Mucosa of descending colon (tissue), 3 donors: ENCODE measurements around the gene ZMIZ1. TPM values are rescaled to one million over a fixed set of nuclear protein-coding genes. Genes with fewer than 3 reads are reported as not detected.

Experiments used
- ATAC-seq: fragments of 200-7000 bp; cut with Tn5 transposase; one replicate; pipeline ENCODE4 v1.9.1; 2020; ENCODE audit warnings: mild to moderate bottlenecking, moderate library complexity
- DNase-seq, 3 donors: peaks; one replicate each; pipeline ENCODE4 v3.0.0-alpha.2; 2020
- H3K36me3 ChIP-seq: fragments of 200-600 bp; one replicate; pipeline ENCODE4 v1.8.0; 2021; ENCODE audit warnings: low read depth, mild to moderate bottlenecking
- H3K4me1 ChIP-seq: fragments of 200-600 bp; one replicate; pipeline ENCODE4 v1.8.0; 2021; ENCODE audit warnings: low read depth, mild to moderate bottlenecking
- H3K4me3 ChIP-seq: fragments of 200-600 bp; one replicate; pipeline ENCODE4 v1.8.0; 2021; ENCODE audit warnings: mild to moderate bottlenecking
- H3K9me3 ChIP-seq: fragments of 200-600 bp; one replicate; pipeline ENCODE4 v1.8.0; 2021; ENCODE audit warnings: mild to moderate bottlenecking
- intact Hi-C, 2 donors: fragments of 100-400 bp; cut with DNase I in 1 of 2; cut with micrococcal nuclease in 1 of 2; formaldehyde crosslinking; loops; one replicate each; pipeline versions ENCODE4 v1.11.0 to v1.11.1; 2022; cut with DNase I, micrococcal nuclease
- total RNA-seq, 3 donors: library from RNA; stranded (reverse); fragmentation: NEBNext Ultra II Directional in 2 of 3; extraction: Animal tissue kit (Norgen Biotek cat#: 25700) in 2 of 3; gene quantifications; one replicate each; pipeline versions ENCODE4 v1.2.1 to v1.2.4, GENCODE V29; 2021 to 2023
- TF ChIP-seq, protein P1 (sequence below): fragments of 200-600 bp; IDR thresholded peaks from one replicate; pipeline ENCODE4 v1.8.0; 2022; ENCODE audit warnings: antibody characterized with exemption, mild to moderate bottlenecking
- donor health status: DM: no; HTN: no; CAD: no; lungs with moderate emphysema.
- donor health status: DM: no; HTN: no; CAD: no.
- donor health status: DM: no; HTN: yes; CAD: no.

The ZMIZ1 gene
- total RNA-seq, 3 donors from 2014 or later, result 61.4 to 103 (median 89.1) TPM

GRCh38 chr10:79158402-79159097 lies 89.8 kb downstream of the ZMIZ1 start:
- Histone ChIP-seq H3K9me3 (no peaks in the 10 kb centered on the region), H3K36me3 (no peaks in the 10 kb centered on the region), H3K4me3 (no peak overlapping the region), H3K4me1 (peaks cover 23% of the 10 kb centered on the region)
- TF ChIP-seq, protein P1, sequence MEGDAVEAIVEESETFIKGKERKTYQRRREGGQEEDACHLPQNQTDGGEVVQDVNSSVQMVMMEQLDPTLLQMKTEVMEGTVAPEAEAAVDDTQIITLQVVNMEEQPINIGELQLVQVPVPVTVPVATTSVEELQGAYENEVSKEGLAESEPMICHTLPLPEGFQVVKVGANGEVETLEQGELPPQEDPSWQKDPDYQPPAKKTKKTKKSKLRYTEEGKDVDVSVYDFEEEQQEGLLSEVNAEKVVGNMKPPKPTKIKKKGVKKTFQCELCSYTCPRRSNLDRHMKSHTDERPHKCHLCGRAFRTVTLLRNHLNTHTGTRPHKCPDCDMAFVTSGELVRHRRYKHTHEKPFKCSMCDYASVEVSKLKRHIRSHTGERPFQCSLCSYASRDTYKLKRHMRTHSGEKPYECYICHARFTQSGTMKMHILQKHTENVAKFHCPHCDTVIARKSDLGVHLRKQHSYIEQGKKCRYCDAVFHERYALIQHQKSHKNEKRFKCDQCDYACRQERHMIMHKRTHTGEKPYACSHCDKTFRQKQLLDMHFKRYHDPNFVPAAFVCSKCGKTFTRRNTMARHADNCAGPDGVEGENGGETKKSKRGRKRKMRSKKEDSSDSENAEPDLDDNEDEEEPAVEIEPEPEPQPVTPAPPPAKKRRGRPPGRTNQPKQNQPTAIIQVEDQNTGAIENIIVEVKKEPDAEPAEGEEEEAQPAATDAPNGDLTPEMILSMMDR, result no peak
- DNase-seq (no peak), ATAC-seq (no peak)
- intact Hi-C loops, result no loop called here

- Histone ChIP-seq H3K9me3 (no peaks in the 10 kb centered on the region), H3K4me1 (peaks cover 23% of the 10 kb centered on the region), H3K4me3 (no peak overlapping the region), H3K36me3 (no peaks in the 10 kb centered on the region)
- TF ChIP-seq, protein P1, result no peak
- intact Hi-C loops, result no loop called here
- DNase-seq, result no peak
- ATAC-seq, result peak; percentile 6
Measured at GRCh38 chr10:79159141-79159651, 90.4 kb downstream of the ZMIZ1 start.

- Histone ChIP-seq H3K4me1 (peaks cover 23% of the 10 kb centered on the region), H3K36me3 (no peaks in the 10 kb centered on the region), H3K9me3 (no peaks in the 10 kb centered on the region), H3K4me3 (no peak overlapping the region)
- TF ChIP-seq, protein P1, result no peak
- no peak for DNase-seq
- intact Hi-C loops, result no loop called here
- ATAC-seq, result no peak
Measured at GRCh38 chr10:79159785-79160184, 91.0 kb downstream of the ZMIZ1 start.

DNA sequence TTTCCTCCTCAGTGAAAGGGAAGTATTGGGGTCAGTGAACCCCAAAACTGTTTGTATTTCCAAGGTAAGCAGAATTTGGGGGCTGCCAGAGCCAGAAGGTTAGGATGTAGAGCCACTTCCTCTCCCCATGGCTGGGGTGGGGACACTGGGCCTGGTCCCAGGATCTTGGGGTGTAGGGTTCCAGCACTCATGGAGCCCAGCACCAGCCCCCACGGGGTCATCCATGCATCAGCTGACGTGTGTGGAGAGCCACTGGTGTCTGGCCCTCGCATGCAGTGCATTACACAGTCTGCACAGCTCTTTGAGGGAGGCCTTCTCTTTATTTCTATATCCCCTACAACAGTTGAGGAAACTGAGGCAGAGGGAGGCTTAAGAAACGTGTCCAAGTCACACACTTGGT lies 91.4 kb downstream of the ZMIZ1 start:
- ATAC-seq, result no peak
- Histone ChIP-seq H3K4me1 (peaks cover 23% of the 10 kb centered on the region), H3K9me3 (no peaks in the 10 kb centered on the region), H3K36me3 (no peaks in the 10 kb centered on the region), H3K4me3 (no peak overlapping the region)
- intact Hi-C loops, result no loop called here
- TF ChIP-seq, protein P1, result no peak
- no peak for DNase-seq

- peaks cover 23% of the 10 kb centered on the region for H3K4me1 ChIP-seq
- H3K9me3 ChIP-seq, result no peaks in the 10 kb centered on the region
- intact Hi-C loops, result no loop called here
- DNase-seq (no peak), ATAC-seq (no peak)
- no peak overlapping the region for H3K4me3 ChIP-seq
- TF ChIP-seq, protein P1, result no peak
- no peaks in the 10 kb centered on the region for H3K36me3 ChIP-seq
Measured at GRCh38 chr10:79161557-79161956, 92.8 kb downstream of the ZMIZ1 start.
